NT2/D1 (cell line): ENCODE data around the gene CAMSAP2.
A peak's percentile ranks its signal among the peaks of the same experiment; 100 is the strongest.

Source experiments
- DNase-seq: peaks from one replicate; pipeline ENCODE4 v3.0.0-alpha.2; 2011; ENCODE audit warnings: low read depth, low spot score
- H3K27me3 ChIP-seq: 2 replicates; pipeline ENCODE4 v1.6.0; 2011; ENCODE audit warnings: mild to moderate bottlenecking; ENCODE audit not compliant: insufficient read length, insufficient read depth
- H3K36me3 ChIP-seq: 2 replicates; pipeline ENCODE4 v1.6.1; 2011; ENCODE audit warnings: mild to moderate bottlenecking, low read length, mixed read lengths; ENCODE audit not compliant: insufficient read depth, insufficient read length
- H3K4me1 ChIP-seq: 2 replicates; pipeline ENCODE4 v1.5.1; 2011; ENCODE audit not compliant: insufficient read depth, insufficient read length
- H3K4me3 ChIP-seq: 2 replicates; pipeline ENCODE4 v1.5.1; 2011; ENCODE audit warnings: low read depth; ENCODE audit not compliant: insufficient read length
- H3K9ac ChIP-seq: 2 replicates; pipeline ENCODE4 v1.6.0; 2011; ENCODE audit warnings: low read depth; ENCODE audit not compliant: insufficient read length
- H3K9me3 ChIP-seq: 2 replicates; pipeline ENCODE4 v1.5.1; 2011; ENCODE audit warnings: mild to moderate bottlenecking, low read length; ENCODE audit not compliant: insufficient read depth
- SUZ12 ChIP-seq: IDR thresholded peaks from 2 replicates; pipeline ENCODE4 v1.6.1; 2011; ENCODE audit not compliant: insufficient read length, insufficient read depth; ENCODE audit errors: extremely low read depth
- YY1 ChIP-seq: IDR thresholded peaks from 2 replicates; pipeline ENCODE4 v1.6.1; 2011; ENCODE audit not compliant: insufficient read length, insufficient read depth
- ZNF274 ChIP-seq: IDR thresholded peaks from 2 replicates; pipeline ENCODE4 v1.6.1; 2011; ENCODE audit warnings: mild to moderate bottlenecking, low read depth, low read length

Gene CAMSAP2

DNA sequence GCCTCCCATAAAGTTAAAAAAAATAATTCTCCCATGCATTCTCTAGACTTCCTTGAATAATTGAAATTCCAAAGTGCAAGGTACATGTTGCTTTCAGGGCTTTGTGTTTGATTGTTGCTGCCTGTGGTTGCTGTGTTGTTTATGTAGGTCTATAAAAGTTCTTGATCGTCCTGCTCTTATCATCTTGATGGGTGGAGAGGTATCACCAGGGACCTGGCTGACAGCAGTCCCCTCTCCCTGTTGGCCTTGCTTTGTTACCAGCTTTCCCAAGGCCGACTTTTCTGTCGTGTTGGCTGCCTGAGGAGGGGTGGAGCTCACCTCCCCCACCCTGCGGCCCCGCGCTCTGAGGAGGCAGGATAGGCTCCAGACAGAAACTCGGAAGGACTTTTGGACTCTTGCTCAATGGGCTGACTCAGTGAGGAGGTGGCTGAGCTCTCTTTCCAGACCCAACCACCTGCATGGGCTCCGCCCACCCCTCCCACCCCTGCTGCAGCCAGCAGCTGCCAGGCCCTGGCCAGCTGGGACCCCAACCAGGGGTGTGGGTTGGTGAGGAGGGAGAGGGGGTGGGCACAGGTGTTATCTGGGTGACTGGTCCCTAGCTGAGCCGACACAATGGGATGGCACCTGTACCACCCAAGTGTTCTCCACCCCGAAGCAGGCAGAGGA, 158.0 kb downstream of the CAMSAP2 start:
- Histone ChIP-seq H3K27me3 (no peaks in the 10 kb centered on the region), H3K4me3 (no peak overlapping the region), H3K9ac (no peak overlapping the region), H3K4me1 (peaks cover 39% of the 10 kb centered on the region), H3K9me3 (no peaks in the 10 kb centered on the region), H3K36me3 (peaks cover 65% of the 10 kb centered on the region)
- no peak for DNase-seq
- no peak for TF ChIP-seq ZNF274
- no peak for TF ChIP-seq YY1
- TF ChIP-seq SUZ12: no peak

DNA sequence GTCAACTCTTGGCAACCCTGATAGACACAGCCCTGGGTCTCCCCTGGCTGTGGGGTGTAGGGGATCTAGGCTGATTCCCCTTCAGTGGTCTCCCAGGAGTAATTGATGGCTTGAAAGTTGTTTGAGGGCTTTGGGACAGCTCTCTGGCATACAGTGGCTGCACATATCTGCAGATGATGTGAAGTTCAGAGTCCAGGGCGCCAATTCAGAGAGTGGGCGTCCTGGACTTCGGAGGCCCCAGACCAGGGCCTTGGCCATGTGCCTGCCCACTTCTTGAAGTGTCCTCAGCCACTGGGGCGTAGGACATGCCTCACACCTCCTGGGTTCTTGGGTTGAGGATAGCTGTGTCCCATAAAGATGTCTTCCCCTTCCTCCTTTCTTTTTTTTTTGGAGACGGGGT, 158.6 kb downstream of the CAMSAP2 start:
- TF ChIP-seq ZNF274: no peak
- TF ChIP-seq SUZ12: no peak
- TF ChIP-seq YY1: no peak
- Histone ChIP-seq H3K27me3 (no peaks in the 10 kb centered on the region), H3K36me3 (peaks cover 71% of the 10 kb centered on the region), H3K9ac (no peak overlapping the region), H3K9me3 (no peaks in the 10 kb centered on the region), H3K4me3 (no peak overlapping the region), H3K4me1 (peaks cover 39% of the 10 kb centered on the region)
- no peak for DNase-seq

DNA sequence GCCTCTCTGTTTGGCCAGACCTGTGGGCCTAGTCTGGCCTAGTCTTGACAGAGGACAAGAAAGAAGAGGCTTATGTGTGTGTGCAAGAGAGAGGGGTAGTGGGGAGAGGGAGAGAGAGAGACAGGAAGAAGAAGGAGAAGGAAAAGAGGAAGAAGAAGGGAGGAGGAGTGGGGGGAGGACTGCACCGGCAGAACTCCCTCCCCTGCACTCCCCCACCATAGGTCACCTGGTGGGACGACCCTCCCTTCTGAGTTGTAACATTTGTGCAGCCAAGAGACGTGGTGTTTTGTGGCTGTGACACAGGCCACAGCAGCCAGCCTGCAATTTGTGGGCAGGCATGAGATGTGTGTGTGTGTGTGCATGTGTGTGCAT, 160.3 kb downstream of the CAMSAP2 start:
- Histone ChIP-seq H3K9me3 (no peaks in the 10 kb centered on the region), H3K36me3 (peaks cover 83% of the 10 kb centered on the region), H3K4me1 (peaks cover 35% of the 10 kb centered on the region), H3K27me3 (no peaks in the 10 kb centered on the region), H3K4me3 (no peak overlapping the region), H3K9ac (peak overlapping the region; percentile 52)
- DNase-seq: no peak
- no peak for TF ChIP-seq SUZ12
- TF ChIP-seq ZNF274: no peak
- no peak for TF ChIP-seq YY1

DNA sequence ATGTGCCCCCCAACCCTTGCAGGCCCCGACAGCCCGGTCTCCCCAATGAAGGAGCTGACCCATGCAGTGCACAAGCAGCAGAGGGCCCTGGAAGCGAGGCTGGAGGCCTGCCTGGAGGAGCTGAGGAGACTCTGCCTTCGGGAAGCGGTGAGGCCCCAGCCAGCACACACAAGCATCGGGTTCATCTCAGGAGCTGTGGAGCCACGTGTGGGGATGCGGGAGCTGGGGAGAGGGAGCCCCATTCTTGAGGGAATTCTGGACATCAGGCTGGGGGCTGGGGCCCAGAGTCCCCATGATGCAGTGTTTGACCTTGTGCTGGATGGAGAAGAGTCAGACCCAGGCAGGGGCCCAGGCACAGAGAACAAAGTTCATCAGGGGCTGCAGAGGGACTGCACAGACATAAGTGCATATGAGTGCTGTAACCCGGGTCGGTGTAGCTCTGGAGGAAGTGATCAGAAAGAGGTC, 160.8 kb downstream of the CAMSAP2 start:
- TF ChIP-seq SUZ12: no peak
- no peak for TF ChIP-seq ZNF274
- TF ChIP-seq YY1: no peak
- Histone ChIP-seq H3K9me3 (no peaks in the 10 kb centered on the region), H3K27me3 (no peaks in the 10 kb centered on the region), H3K9ac (no peak overlapping the region), H3K4me1 (peaks cover 35% of the 10 kb centered on the region), H3K36me3 (peaks cover 83% of the 10 kb centered on the region), H3K4me3 (no peak overlapping the region)
- no peak for DNase-seq

DNA sequence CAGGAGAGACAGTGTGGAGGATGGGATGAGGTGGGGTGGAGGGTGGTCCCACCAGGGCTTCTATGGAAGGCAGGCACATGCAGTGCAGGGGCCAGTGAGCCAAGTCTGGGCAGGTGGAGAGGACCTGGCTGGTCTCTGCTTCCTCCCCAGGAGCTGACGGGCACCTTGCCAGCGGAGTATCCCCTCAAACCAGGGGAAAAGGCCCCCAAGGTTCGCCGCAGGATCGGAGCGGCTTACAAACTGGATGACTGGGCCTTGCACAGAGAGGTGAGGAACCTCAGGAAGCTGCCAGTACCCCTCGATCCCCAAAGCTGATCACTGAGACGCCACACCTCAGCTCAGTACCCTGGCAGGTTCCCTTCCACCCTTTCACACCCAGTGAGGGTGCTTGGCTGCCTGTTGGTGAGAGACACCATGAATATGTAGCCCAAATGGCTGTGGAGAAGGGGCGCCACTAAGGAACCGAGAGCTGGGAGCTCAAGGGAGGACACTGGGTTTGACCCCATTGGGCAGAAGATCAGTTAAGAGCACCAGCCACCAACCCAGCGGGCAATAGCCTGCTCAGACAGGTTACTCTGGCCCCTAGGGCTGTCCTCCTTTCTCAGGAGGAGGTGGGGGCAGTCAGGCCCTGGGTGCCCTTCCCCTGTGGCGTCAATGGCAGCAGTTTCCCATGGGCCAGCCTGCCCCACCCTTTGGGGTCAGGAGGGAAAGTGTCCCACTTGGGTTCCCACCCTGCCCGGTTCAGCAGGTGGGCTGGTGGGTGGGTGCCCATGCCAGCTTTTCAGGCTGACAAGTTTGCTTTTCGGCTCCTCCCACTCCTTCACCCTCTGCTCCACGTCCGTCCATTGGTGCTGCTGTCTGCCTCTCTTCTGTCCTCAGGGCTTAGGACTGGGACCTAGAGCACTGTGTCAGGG, 161.5 kb downstream of the CAMSAP2 start:
- Histone ChIP-seq H3K9me3 (no peaks in the 10 kb centered on the region), H3K4me1 (peaks cover 28% of the 10 kb centered on the region), H3K9ac (no peak overlapping the region), H3K36me3 (peaks cover 84% of the 10 kb centered on the region), H3K27me3 (no peaks in the 10 kb centered on the region), H3K4me3 (no peak overlapping the region)
- no peak for DNase-seq
- TF ChIP-seq ZNF274 (no peak), YY1 (no peak), SUZ12 (no peak)

DNA sequence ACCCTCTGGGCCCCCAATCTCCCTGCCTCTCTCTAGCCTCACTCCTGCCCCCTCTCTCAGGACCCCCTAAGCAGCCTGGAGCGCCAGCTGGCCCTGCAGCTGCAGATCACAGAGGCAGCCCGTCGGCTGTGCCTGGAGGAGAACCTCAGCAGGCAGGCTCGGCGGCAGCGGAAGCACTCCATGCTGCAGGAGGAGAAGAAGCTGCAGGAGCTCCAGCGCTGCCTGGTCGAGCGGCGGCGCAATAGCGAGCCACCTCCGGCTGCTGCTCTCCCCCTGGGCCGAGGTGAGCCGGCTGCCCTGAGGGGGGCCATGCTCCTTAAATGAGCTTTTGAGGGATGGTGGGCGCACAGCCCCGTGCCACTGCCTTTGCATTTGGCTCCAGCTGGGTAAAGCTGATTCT, 162.2 kb downstream of the CAMSAP2 start:
- H3K9ac ChIP-seq: no peak overlapping the region
- TF ChIP-seq SUZ12: no peak
- no peak for TF ChIP-seq ZNF274
- TF ChIP-seq YY1: no peak
- H3K4me1 ChIP-seq: peaks cover 22% of the 10 kb centered on the region
- no peaks in the 10 kb centered on the region for H3K9me3 ChIP-seq
- H3K36me3 ChIP-seq: peaks cover 85% of the 10 kb centered on the region
- no peaks in the 10 kb centered on the region for H3K27me3 ChIP-seq
- H3K4me3 ChIP-seq: no peak overlapping the region
- DNase-seq: no peak

DNA sequence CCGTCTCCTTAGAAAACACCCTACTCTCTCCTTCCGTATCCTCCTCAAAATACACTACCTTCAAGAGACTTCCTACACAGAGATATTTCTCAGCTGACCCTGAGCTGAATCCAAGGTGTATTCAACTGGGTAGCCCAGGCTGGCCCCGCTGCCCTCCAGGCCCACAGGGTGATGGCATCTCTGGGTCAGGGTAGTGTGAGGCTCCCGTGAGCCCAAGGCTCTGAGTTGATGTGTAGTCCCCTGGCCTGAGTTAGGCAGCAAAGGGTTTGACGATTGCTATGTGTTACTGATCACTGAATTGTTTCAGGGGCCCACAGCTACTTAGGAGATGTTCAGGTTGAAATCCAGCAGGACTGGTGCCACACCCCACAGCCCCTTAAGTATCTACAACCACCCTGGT, 162.7 kb downstream of the CAMSAP2 start:
- Histone ChIP-seq H3K36me3 (peaks cover 89% of the 10 kb centered on the region), H3K4me3 (no peak overlapping the region), H3K9me3 (no peaks in the 10 kb centered on the region), H3K9ac (no peak overlapping the region), H3K4me1 (peaks cover 19% of the 10 kb centered on the region), H3K27me3 (no peaks in the 10 kb centered on the region)
- no peak for TF ChIP-seq YY1
- no peak for TF ChIP-seq ZNF274
- TF ChIP-seq SUZ12: no peak
- DNase-seq: no peak
